Measurements from ENCODE around the gene PPP2R2C. TPM values are rescaled to one million over a fixed set of nuclear protein-coding genes. Genes with fewer than 3 reads are reported as not detected.

Gene PPP2R2C
- total and polyA plus RNA-seq, 2 of the 4 experiments (the other 2 are of a cell fraction) = 0.03 TPM; not detected in 1

- Histone ChIP-seq H2BK15ac (ENCODE audit: low read depth, low read length) (no peak overlapping the region), H3K23ac (ENCODE audit: low read depth, low read length) (no peak overlapping the region), H3K4me3 (ENCODE audit: insufficient read depth, low read depth, low read length) (no peak overlapping the region), H3K27ac (ENCODE audit: insufficient read depth, low read length) (no peak overlapping the region), H3K9me3 (ENCODE audit: control insufficient read depth, insufficient read depth, low read length) (no peaks in the 10 kb centered on the region), H3K9ac (ENCODE audit: low read depth, low read length) (no peak overlapping the region), H3K4ac (ENCODE audit: low read depth, low read length) (no peak overlapping the region), H2AK5ac (ENCODE audit: low read depth, low read length) (no peak overlapping the region), H2AFZ (replicated peaks; ENCODE audit: low read length, poor library complexity) (no peak overlapping the region), H4K8ac (ENCODE audit: low read depth in 2 of 2, low read length in 2 of 2) (no peak overlapping the region), H3K36me3 (ENCODE audit: control insufficient read depth, insufficient read depth, low read length) (peaks cover 63% of the 10 kb centered on the region), H3K4me2 (ENCODE audit: low read depth, low read length) (no peak overlapping the region), H3K27me3 (ENCODE audit: control insufficient read depth, insufficient read depth, low read length) (no peaks in the 10 kb centered on the region), H2BK20ac (ENCODE audit: low read depth, low read length) (no peak overlapping the region), H2AK9ac (replicated peaks; ENCODE audit: low read depth, low read length, poor library complexity) (no peak overlapping the region), H3K56ac (ENCODE audit: extremely low read depth, insufficient read depth, low read length) (no peak overlapping the region), H3K9me1 (ENCODE audit: insufficient read depth, low read length) (peaks cover 18% of the 10 kb centered on the region), H2BK5ac (ENCODE audit: low read depth, low read length, poor library complexity, severe bottlenecking) (no peak overlapping the region), H3K79me1 (ENCODE audit: low read depth in 1 of 2, low read length in 2 of 2) (no peaks in the 10 kb centered on the region), H3K14ac (replicated peaks; ENCODE audit: low read depth, low read length) (no peak overlapping the region), H2BK120ac (ENCODE audit: low read depth, low read length) (no peak overlapping the region), H4K91ac (ENCODE audit: insufficient read depth, low read depth, low read length) (no peak overlapping the region), H3K4me1 (ENCODE audit: control insufficient read depth, insufficient read depth, low read length) (peaks cover 2% of the 10 kb centered on the region; the same call in 1 of the 2 replicates), H4K5ac (ENCODE audit: low read depth, low read length) (no peak overlapping the region), H3K18ac (ENCODE audit: low read depth, low read length) (no peak overlapping the region), H4K20me1 (ENCODE audit: insufficient read depth, low read length) (peaks cover 9% of the 10 kb centered on the region)
- intact Hi-C loops (cut with micrococcal nuclease) = no loop called here
- POLR2A ChIA-PET (ENCODE audit: unreplicated experiment) = no interaction called here
- in situ Hi-C loops (cut with MboI; ENCODE audit: low sequenced_read_pairs) = no loop called here
- peak; percentile 45 for DNase-seq
- peak; percentile 83 for ATAC-seq (ENCODE audit: low read depth)
- TF ChIP-seq MXI1 (IDR thresholded peaks at IDR 0.05; ENCODE audit: borderline replicate concordance, low read depth, low read length) = no peak
- dilution Hi-C loops (cut with HindIII; ENCODE audit: low sequenced_read_pairs, unreplicated experiment) = no loop called here
- 57% methylated on average over 8 of the region's 13 CpGs; no CpG with 5 or more reads in 1 of the 2 experiments for WGBS, 2 experiments (ENCODE audit: extremely low coverage in 2 of 2, insufficient read length in 1 of 2)
- no TSS peak for BruUV-seq (replicated peaks)
- CTCF ChIA-PET = interaction anchor here (1.2 kb wide), 1 partner anchor 34 kb away, joined by 4 read pairs; no protein-coding TSS in a partner anchor
Measured at GRCh38 chr4:6298035-6298434, 174.4 kb downstream of the PPP2R2C start.

Data from IMR-90 (cell line).